Loucy (cell line): Measurements from ENCODE around the gene DENND4A.

Experiments used
- CTCF ChIP-seq: fragments of 200-600 bp; sonication (generic); conservative IDR thresholded peaks from 2 replicates; pipeline ENCODE4 v1.5.1; 2014; ENCODE audit warnings: mild to moderate bottlenecking, antibody characterized with exemption, low read length
- EZH2phosphoT487 ChIP-seq: fragments of 200-600 bp; IDR thresholded peaks from 2 replicates; pipeline ENCODE4 v1.6.1; 2018; ENCODE audit warnings: antibody characterized with exemption, mild to moderate bottlenecking, moderate library complexity, borderline replicate concordance

GRCh38 chr15:65688462-65688861 is 103.6 kb downstream of the DENND4A start:
- TF ChIP-seq CTCF (no peak), EZH2phosphoT487 (no peak)
